CD14-positive monocyte (primary cell): Measurements from ENCODE around the gene ZNF423. TPM values are rescaled to one million over a fixed set of nuclear protein-coding genes. Genes with fewer than 3 reads are reported as not detected.

Experiments used
- DNase-seq, 3 donors: peaks; one replicate each; pipeline ENCODE4 v3.0.0-alpha.2; 2011 to 2022
- H2AFZ ChIP-seq: 2 replicates; pipeline ENCODE4 v1.6.0; 2012; ENCODE audit warnings: mild to moderate bottlenecking, low read depth, low read length, inconsistent platforms; ENCODE audit not compliant: insufficient read depth, poor library complexity, severe bottlenecking
- H3K27ac ChIP-seq, 2 donors: 1 replicate in 1 of 2; 2 replicates in 1 of 2; pipeline ENCODE4 v1.5.1; 2012 to 2013; ENCODE audit warnings: low read length in 2 of 2, control low read depth in 1 of 2, inconsistent platforms in 1 of 2, low read depth in 1 of 2, mild to moderate bottlenecking in 1 of 2
- H3K27me3 ChIP-seq, 2 donors: one replicate each; pipeline versions ENCODE4 v1.6.0 to v1.6.1; 2011 to 2013; ENCODE audit warnings: low read length in 2 of 2; ENCODE audit not compliant: control insufficient read depth in 2 of 2, insufficient read depth in 2 of 2
- H3K36me3 ChIP-seq, 2 donors: replicated peaks in 1 of 2; 1 replicate in 1 of 2; 2 replicates in 1 of 2; pipeline versions ENCODE4 v1.5.1 to v1.6.1; 2012 to 2013; ENCODE audit warnings: low read length in 2 of 2, control low read depth in 1 of 2, inconsistent platforms in 1 of 2, mild to moderate bottlenecking in 1 of 2; ENCODE audit not compliant: insufficient read depth in 2 of 2, control insufficient read depth in 1 of 2
- H3K4me1 ChIP-seq, 2 donors: 1 replicate in 1 of 2; 2 replicates in 1 of 2; pipeline versions ENCODE4 v1.5.1 to v1.6.1; 2012 to 2013; ENCODE audit warnings: low read length in 2 of 2, control low read depth in 1 of 2, inconsistent platforms in 1 of 2, mild to moderate bottlenecking in 1 of 2, moderate library complexity in 1 of 2; ENCODE audit not compliant: insufficient read depth in 2 of 2, control insufficient read depth in 1 of 2
- H3K4me2 ChIP-seq: replicated peaks from 2 replicates; pipeline ENCODE3; 2012; ENCODE audit warnings: low read length, moderate library complexity, mild to moderate bottlenecking; ENCODE audit not compliant: poor library complexity, severe bottlenecking; ENCODE audit errors: extremely low read depth
- H3K4me3 ChIP-seq, 3 experiments: fragments of 200-600 bp in 1 of 3; sonication (generic) in 1 of 3; replicated peaks in 1 of 3; 1 replicate in 2 of 3; 2 replicates in 1 of 3; pipeline ENCODE4 v1.5.1; 2011 to 2013; ENCODE audit warnings: low read length in 3 of 3, mild to moderate bottlenecking in 3 of 3, control low read depth in 2 of 3, low read depth in 2 of 3, inconsistent platforms in 1 of 3, moderate library complexity in 1 of 3
- H3K79me2 ChIP-seq: 2 replicates; pipeline ENCODE4 v1.6.0; 2012; ENCODE audit warnings: mild to moderate bottlenecking, control low read depth, inconsistent platforms, low read length, moderate library complexity; ENCODE audit not compliant: insufficient read depth
- H3K9ac ChIP-seq: 2 replicates; pipeline ENCODE4 v1.6.0; 2017; ENCODE audit warnings: low read length, mild to moderate bottlenecking; ENCODE audit not compliant: insufficient read depth, poor library complexity, severe bottlenecking
- H3K9me3 ChIP-seq, 2 donors: replicated peaks in 1 of 2; 1 replicate in 1 of 2; 2 replicates in 1 of 2; pipeline versions ENCODE4 v1.5.1 to v1.6.1; 2012 to 2013; ENCODE audit warnings: low read length in 2 of 2, control low read depth in 1 of 2; ENCODE audit not compliant: control insufficient read depth in 1 of 2, insufficient read depth in 1 of 2
- H4K20me1 ChIP-seq: 2 replicates; pipeline ENCODE4 v1.6.0; 2012; ENCODE audit warnings: mild to moderate bottlenecking, low read length, control low read depth, moderate library complexity; ENCODE audit not compliant: insufficient read depth
- H3K27ac Mint-ChIP-seq, 7 donors: one replicate each; pipeline ENCODE4 v1.8.0; 2020; ENCODE audit warnings: mild to moderate bottlenecking in 7 of 7, mixed read lengths in 7 of 7, moderate library complexity in 6 of 7, inconsistent platforms in 2 of 7
- H3K27me3 Mint-ChIP-seq, 3 donors: one replicate each; pipeline ENCODE4 v1.8.0; 2021 to 2022; ENCODE audit warnings: low read depth in 3 of 3, mild to moderate bottlenecking in 3 of 3, mixed read lengths in 3 of 3, moderate library complexity in 3 of 3, inconsistent platforms in 1 of 3
- H3K36me3 Mint-ChIP-seq, 2 donors: one replicate each; pipeline ENCODE4 v1.8.0; 2020; ENCODE audit warnings: mixed read lengths in 2 of 2, inconsistent platforms in 1 of 2, mild to moderate bottlenecking in 1 of 2
- H3K4me1 Mint-ChIP-seq: one replicate; pipeline ENCODE4 v1.8.0; 2020; ENCODE audit warnings: mild to moderate bottlenecking, mixed read lengths
- H3K4me3 Mint-ChIP-seq, 2 donors: one replicate each; pipeline ENCODE4 v1.8.0; 2020; ENCODE audit warnings: mild to moderate bottlenecking in 2 of 2, mixed read lengths in 2 of 2, moderate library complexity in 1 of 2
- H3K9me3 Mint-ChIP-seq, 7 donors: one replicate each; pipeline ENCODE4 v1.8.0; 2020 to 2022; ENCODE audit warnings: mixed read lengths in 7 of 7, mild to moderate bottlenecking in 6 of 7, moderate library complexity in 6 of 7, inconsistent platforms in 2 of 7
- WGBS: methylation state at CpG from one replicate; pipeline ENCODE4 v1.1.5; 2013; ENCODE audit warnings: missing lambda C conversion rate; ENCODE audit not compliant: insufficient coverage; 5-methylcytosine and 5-hydroxymethylcytosine counted together
- intact Hi-C, 2 donors: fragments of 100-400 bp; cut with micrococcal nuclease; formaldehyde crosslinking; loops; one replicate each; pipeline versions ENCODE4 v1.15.0 to v1.15.1; 2023
- polyA plus RNA-seq, 3 donors: library from polyadenylated mRNA; depleted of rRNA in 1 of 3; unstranded in 2 of 3; stranded (reverse) in 1 of 3; fragments of 300-500 nt in 2 of 3; fragments of >200 nt in 1 of 3; fragmentation: Illumina TruSeq in 2 of 3; gene quantifications; 1 replicate in 2 of 3; 2 replicates in 1 of 3; pipeline ENCODE4 v1.2.3, GENCODE V29; 2012 to 2021
- TF ChIP-seq, protein P1 (sequence below): fragments of 200-600 bp; IDR thresholded peaks from one replicate; pipeline ENCODE4 v1.8.0; 2022; ENCODE audit warnings: antibody characterized with exemption, mild to moderate bottlenecking

ZNF423 gene
- polyA plus RNA-seq, 3 donors: not detected

DNA sequence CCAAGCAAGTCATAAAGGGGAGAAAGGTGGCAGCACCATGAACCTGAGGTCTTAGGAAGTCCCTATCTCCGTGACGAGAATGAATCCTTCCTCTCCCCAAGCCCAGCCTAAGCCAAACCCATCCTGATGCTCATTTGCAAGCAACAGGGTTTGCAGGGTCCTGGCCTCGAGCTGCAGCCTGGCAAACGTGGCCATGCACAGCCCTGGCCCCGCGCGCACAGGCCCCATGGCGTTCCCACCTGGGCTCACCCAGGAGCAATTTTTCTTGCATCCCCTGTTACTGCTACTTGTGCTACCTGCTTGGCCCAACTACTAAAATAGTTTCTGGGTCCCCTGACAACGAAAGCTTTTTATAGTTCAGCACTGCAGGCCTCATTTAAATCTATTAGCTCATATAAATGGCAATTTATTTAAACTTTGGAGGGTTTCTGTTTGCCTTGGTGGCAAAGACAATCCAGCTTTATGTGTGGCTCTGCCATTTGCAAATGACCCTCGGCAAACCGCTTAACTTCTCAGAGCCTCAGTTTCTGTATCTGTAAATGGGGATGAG lies 340.8 kb downstream of the ZNF423 start:
- no peak overlapping the region for H3K4me3 ChIP-seq
- Mint-ChIP-seq H3K4me1 (no peaks in the 10 kb centered on the region), H3K27ac (no peak overlapping the region), H3K4me3 (no peak overlapping the region), H3K9me3 (no peaks in the 10 kb centered on the region), H3K36me3 (no peaks in the 10 kb centered on the region), H3K27me3 (peaks cover 0 to 2% (median 2%) of the 10 kb centered on the region in 3 donors)
- H3K4me2 ChIP-seq: no peak overlapping the region
- H4K20me1 ChIP-seq: no peaks in the 10 kb centered on the region
- TF ChIP-seq, protein P1, sequence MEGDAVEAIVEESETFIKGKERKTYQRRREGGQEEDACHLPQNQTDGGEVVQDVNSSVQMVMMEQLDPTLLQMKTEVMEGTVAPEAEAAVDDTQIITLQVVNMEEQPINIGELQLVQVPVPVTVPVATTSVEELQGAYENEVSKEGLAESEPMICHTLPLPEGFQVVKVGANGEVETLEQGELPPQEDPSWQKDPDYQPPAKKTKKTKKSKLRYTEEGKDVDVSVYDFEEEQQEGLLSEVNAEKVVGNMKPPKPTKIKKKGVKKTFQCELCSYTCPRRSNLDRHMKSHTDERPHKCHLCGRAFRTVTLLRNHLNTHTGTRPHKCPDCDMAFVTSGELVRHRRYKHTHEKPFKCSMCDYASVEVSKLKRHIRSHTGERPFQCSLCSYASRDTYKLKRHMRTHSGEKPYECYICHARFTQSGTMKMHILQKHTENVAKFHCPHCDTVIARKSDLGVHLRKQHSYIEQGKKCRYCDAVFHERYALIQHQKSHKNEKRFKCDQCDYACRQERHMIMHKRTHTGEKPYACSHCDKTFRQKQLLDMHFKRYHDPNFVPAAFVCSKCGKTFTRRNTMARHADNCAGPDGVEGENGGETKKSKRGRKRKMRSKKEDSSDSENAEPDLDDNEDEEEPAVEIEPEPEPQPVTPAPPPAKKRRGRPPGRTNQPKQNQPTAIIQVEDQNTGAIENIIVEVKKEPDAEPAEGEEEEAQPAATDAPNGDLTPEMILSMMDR: no peak
- no peaks in the 10 kb centered on the region for H3K4me1 ChIP-seq
- no peaks in the 10 kb centered on the region for H3K36me3 ChIP-seq
- H3K27me3 ChIP-seq: no peaks in the 10 kb centered on the region
- H3K9me3 ChIP-seq: no peaks in the 10 kb centered on the region
- 95% methylated on average over 9 of the region's 11 CpGs for WGBS
- no peaks in the 10 kb centered on the region for H3K79me2 ChIP-seq
- no peak overlapping the region for H3K9ac ChIP-seq
- no peak overlapping the region for H3K27ac ChIP-seq
- no peak for DNase-seq
- H2AFZ ChIP-seq: no peak overlapping the region
- intact Hi-C loops: no loop called here

DNA sequence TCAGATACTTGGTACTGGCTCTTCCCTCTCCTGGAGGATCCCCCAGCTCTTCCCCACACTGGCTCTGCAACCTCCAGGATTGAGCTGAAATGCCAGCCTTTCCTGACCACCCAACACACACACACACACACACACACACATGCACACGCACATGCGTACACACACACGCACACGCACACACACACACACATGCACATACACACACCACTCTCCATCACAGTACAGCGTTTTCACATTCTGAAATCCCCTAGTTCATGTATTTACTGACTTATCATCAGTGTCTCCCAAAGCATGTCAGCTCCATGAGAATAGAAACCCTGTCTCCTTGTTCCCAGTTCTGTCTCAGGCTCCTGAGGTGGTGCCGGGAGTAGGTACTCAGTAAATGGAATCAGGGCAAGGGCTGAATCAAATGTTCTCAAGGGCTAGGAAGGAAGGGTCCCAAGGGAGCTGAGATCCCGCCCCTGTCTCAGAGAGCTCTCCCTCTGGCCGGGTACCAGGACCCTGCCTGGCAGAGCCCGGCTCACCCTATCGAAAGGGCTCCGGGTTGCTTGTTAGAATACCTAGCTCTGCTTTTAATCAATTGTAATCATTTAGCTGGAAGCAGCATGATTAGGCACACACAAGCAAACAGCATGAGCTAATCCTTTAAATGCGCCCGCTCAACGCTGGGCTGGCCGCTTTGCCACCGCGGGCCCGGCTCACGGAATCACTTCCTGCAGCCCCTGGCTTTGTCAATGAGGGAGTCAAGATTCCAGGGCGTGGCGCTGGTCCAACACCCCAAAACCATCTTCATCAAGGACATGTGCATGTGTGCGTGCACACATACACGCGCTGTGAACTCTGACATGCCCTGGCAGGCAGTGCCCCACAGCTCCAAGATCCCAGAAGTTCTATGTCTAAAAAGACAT lies 341.6 kb downstream of the ZNF423 start:
- H3K36me3 ChIP-seq: no peaks in the 10 kb centered on the region
- no peak overlapping the region for H3K27ac Mint-ChIP-seq
- H3K36me3 Mint-ChIP-seq: no peaks in the 10 kb centered on the region
- no peaks in the 10 kb centered on the region for H3K9me3 Mint-ChIP-seq
- H3K27me3 ChIP-seq: no peaks in the 10 kb centered on the region
- H3K4me1 Mint-ChIP-seq: no peaks in the 10 kb centered on the region
- H3K27ac ChIP-seq: no peak overlapping the region
- intact Hi-C loops: no loop called here
- H3K9me3 ChIP-seq: no peaks in the 10 kb centered on the region
- H3K4me3 Mint-ChIP-seq: no peak overlapping the region
- H3K27me3 Mint-ChIP-seq: peaks cover 0 to 2% (median 0%) of the 10 kb centered on the region in 3 donors
- H4K20me1 ChIP-seq: no peaks in the 10 kb centered on the region
- H3K4me2 ChIP-seq: no peak overlapping the region
- no peak for DNase-seq
- no peak overlapping the region for H2AFZ ChIP-seq
- H3K79me2 ChIP-seq: no peaks in the 10 kb centered on the region
- no peak overlapping the region for H3K4me3 ChIP-seq
- no peaks in the 10 kb centered on the region for H3K4me1 ChIP-seq
- 94% methylated on average over 20 of the region's 24 CpGs for WGBS
- H3K9ac ChIP-seq: no peak overlapping the region
- TF ChIP-seq, protein P1: no peak
